HCT116 (cell line): ENCODE results near the gene MTHFD1L.

ENCODE experiments used
- CTCF ChIP-seq, 3 experiments: fragments of 200-600 bp in 1 of 3; sonication (generic) in 1 of 3; IDR thresholded peaks in 2 of 3; conservative IDR thresholded peaks in 1 of 3; 2 replicates each; pipeline ENCODE4 v1.5.1; 2012 to 2017; ENCODE audit warnings: low read depth in 2 of 3, low read length in 2 of 3, antibody characterized with exemption in 1 of 3, borderline replicate concordance in 1 of 3, control low read depth in 1 of 3, mild to moderate bottlenecking in 1 of 3, mixed read lengths in 1 of 3, mixed run types in 1 of 3, moderate library complexity in 1 of 3; ENCODE audit not compliant: insufficient read depth in 1 of 3
- EZH2 ChIP-seq: fragments of 200-600 bp; sonication (generic); IDR thresholded peaks from 2 replicates; pipeline ENCODE4 v1.6.1; 2017; ENCODE audit warnings: antibody characterized with exemption, mixed run types
- EZH2phosphoT487 ChIP-seq: fragments of 200-600 bp; IDR thresholded peaks from 2 replicates; pipeline ENCODE4 v1.6.1; 2018; ENCODE audit warnings: antibody characterized with exemption, borderline replicate concordance
- FOSL1 ChIP-seq: IDR thresholded peaks from 2 replicates; pipeline ENCODE4 v1.6.1; 2012; ENCODE audit warnings: low read depth
- JUND ChIP-seq: IDR thresholded peaks from 2 replicates; pipeline ENCODE4 v1.6.1; 2012
- POLR2A ChIP-seq: IDR thresholded peaks from 2 replicates; pipeline ENCODE4 v1.7.0; 2011; ENCODE audit warnings: borderline replicate concordance; ENCODE audit not compliant: insufficient read depth, insufficient read length; ENCODE audit errors: extremely low read depth
- POLR2AphosphoS5 ChIP-seq: IDR thresholded peaks from 2 replicates; pipeline ENCODE4 v1.6.1; 2011; ENCODE audit warnings: mild to moderate bottlenecking, low read depth, low read length, moderate library complexity
- RAD21 ChIP-seq: IDR thresholded peaks from 2 replicates; pipeline ENCODE4 v1.6.1; 2012; ENCODE audit warnings: low read depth, mild to moderate bottlenecking
- REST ChIP-seq: IDR thresholded peaks from 2 replicates; pipeline ENCODE4 v1.6.1; 2012; ENCODE audit warnings: low read depth
- SP1 ChIP-seq: IDR thresholded peaks from 2 replicates; pipeline ENCODE4 v1.6.1; 2012; ENCODE audit warnings: low read depth
- SRF ChIP-seq: IDR thresholded peaks from 2 replicates; pipeline ENCODE4 v1.6.1; 2012; ENCODE audit warnings: low read depth

- TF ChIP-seq CTCF (IDR thresholded peaks at IDR 0.05 in 2 of 3, conservative IDR thresholded peaks at IDR 0.05 in 1 of 3; ENCODE audit: borderline replicate concordance in 1 of 3, insufficient read depth in 1 of 3, low read depth in 2 of 3, low read length in 2 of 3) (no peak), POLR2A (no peak), POLR2AphosphoS5 (no peak), SRF (no peak), FOSL1 (no peak), SP1 (no peak), RAD21 (no peak), REST (no peak), EZH2phosphoT487 (no peak), JUND (no peak), EZH2 (no peak)
These were observed 96.9 kb downstream of the MTHFD1L start for GRCh38 chr6:150962436-150962835.
